ENCODE measurements around the gene ZGLP1.

The ZGLP1 gene

GRCh38 chr19:10325732-10326131 is 16.1 kb upstream of the ZGLP1 start:
- DNase-seq = no peak

GRCh38 chr19:10321874-10322835 is 12.5 kb upstream of the ZGLP1 start:
- no peak for DNase-seq

- DNase-seq = no peak
Observed at GRCh38 chr19:10321417-10321797, 11.8 kb upstream of the ZGLP1 start.

- no peak for DNase-seq
Observed at GRCh38 chr19:10320602-10321416, 11.2 kb upstream of the ZGLP1 start.

- no peak for DNase-seq
Observed at GRCh38 chr19:10318807-10319682, 9.4 kb upstream of the ZGLP1 start.

- no peak for DNase-seq
Observed at GRCh38 chr19:10317857-10318462, 8.3 kb upstream of the ZGLP1 start.

GRCh38 chr19:10317045-10317856 is 7.6 kb upstream of the ZGLP1 start:
- no peak for DNase-seq

- DNase-seq = peak; percentile 81
Observed at GRCh38 chr19:10316229-10317044, 6.8 kb upstream of the ZGLP1 start.

- peak; percentile 89 for DNase-seq
Observed at GRCh38 chr19:10315335-10316214, 6.0 kb upstream of the ZGLP1 start, which contains the start of gene FDX2. FDX2 (minus strand) TSS chr19:10316015; CDS start chr19:10315996, 19 bp downstream.

- DNase-seq = no peak
Observed at GRCh38 chr19:10306327-10306726, 3.3 kb downstream of the ZGLP1 start.

GRCh38 chr19:10305139-10305806 is 4.3 kb downstream of the ZGLP1 start:
- no peak for DNase-seq

- peak; percentile 95 for DNase-seq
Observed at GRCh38 chr19:10299545-10300458, 9.8 kb downstream of the ZGLP1 start.

GRCh38 chr19:10295847-10296591 is 13.6 kb downstream of the ZGLP1 start:
- no peak for DNase-seq

GRCh38 chr19:10295305-10295846 is 14.2 kb downstream of the ZGLP1 start:
- DNase-seq = peak; percentile 64

- no peak for DNase-seq
Observed at GRCh38 chr19:10294368-10294697, 15.3 kb downstream of the ZGLP1 start.

GRCh38 chr19:10293637-10294367 is 15.8 kb downstream of the ZGLP1 start:
- DNase-seq = no peak
